Testis (tissue), 2 donors: ENCODE data around the gene FHOD3.

Experiments
- POLR2A ChIP-seq: fragments of 450-650 bp; IDR thresholded peaks from one replicate; pipeline ENCODE4 v1.6.1; 2017; ENCODE audit warnings: antibody characterized with exemption, mild to moderate bottlenecking, moderate library complexity
- TF ChIP-seq, protein P1 (sequence below), 3 experiments: fragments of 450-650 bp in 2 of 3; fragments of 200-600 bp in 1 of 3; sonication (generic) in 1 of 3; IDR thresholded peaks; one replicate each; pipeline ENCODE4 v1.5.1; 2016 to 2019; ENCODE audit warnings: antibody characterized with exemption in 3 of 3, mild to moderate bottlenecking in 2 of 3, moderate library complexity in 1 of 3

DNA sequence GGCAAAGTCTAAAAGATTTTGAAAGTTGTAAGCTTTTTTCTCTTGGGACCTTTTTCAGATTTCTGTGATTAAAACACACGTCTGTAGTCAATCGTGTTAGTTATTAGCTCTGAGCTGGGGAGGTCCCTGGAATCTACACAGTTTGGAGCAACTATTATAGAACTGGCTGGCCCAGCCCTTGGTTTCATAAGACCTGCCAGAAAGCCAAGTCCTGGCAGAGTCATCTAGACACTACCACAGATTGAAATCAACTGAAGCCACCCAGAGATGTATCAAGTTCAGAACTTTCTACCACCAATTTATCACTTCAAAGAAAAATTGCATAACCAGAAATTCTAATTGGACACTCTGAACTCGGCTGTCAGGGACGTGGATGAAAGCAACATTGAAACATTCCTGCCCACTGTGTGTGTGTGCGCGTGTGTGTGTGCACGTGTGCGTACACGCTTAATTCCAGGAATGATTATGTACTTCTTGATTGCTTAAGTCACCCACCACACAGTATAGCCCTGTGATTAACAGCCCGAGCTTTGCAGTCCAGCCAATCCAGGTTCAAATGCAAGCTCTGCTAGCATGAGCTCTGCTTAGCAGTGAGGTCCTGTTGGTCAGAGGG is 405.0 kb downstream of the FHOD3 start:
- TF ChIP-seq, protein P1, sequence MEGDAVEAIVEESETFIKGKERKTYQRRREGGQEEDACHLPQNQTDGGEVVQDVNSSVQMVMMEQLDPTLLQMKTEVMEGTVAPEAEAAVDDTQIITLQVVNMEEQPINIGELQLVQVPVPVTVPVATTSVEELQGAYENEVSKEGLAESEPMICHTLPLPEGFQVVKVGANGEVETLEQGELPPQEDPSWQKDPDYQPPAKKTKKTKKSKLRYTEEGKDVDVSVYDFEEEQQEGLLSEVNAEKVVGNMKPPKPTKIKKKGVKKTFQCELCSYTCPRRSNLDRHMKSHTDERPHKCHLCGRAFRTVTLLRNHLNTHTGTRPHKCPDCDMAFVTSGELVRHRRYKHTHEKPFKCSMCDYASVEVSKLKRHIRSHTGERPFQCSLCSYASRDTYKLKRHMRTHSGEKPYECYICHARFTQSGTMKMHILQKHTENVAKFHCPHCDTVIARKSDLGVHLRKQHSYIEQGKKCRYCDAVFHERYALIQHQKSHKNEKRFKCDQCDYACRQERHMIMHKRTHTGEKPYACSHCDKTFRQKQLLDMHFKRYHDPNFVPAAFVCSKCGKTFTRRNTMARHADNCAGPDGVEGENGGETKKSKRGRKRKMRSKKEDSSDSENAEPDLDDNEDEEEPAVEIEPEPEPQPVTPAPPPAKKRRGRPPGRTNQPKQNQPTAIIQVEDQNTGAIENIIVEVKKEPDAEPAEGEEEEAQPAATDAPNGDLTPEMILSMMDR (IDR thresholded peaks at IDR 0.05) = no peak
- no peak for TF ChIP-seq POLR2A
